NB4 (cell line): ENCODE measurements around the gene PAMR1.

Experiments
- POLR2A ChIP-seq: IDR thresholded peaks from 2 replicates; pipeline ENCODE4 v1.6.1; 2011; ENCODE audit warnings: mild to moderate bottlenecking; ENCODE audit not compliant: insufficient read length; ENCODE audit errors: extremely low read depth
- TF ChIP-seq, protein P1 (sequence below): IDR thresholded peaks from one replicate; pipeline ENCODE4 v1.5.1; 2012; ENCODE audit warnings: low read depth, low read length

DNA sequence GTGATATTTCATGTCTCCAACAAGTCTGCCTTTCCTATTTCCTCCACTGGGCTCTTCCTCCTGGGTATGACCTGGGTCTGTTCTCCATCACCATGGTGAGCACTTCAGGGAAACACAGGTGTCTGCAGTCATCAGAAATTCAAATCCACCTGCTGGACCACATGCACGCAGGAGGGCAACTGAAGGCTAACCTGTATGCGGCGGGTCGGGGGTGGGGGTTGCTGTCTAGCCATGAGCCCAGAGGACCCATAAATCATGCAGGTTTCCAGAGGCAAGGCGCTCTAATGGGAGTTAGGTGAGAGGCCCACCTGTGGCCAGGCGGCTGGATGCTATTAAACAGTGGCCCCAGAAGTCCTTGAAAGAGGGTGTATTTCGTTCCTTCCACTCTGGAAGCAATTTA, 11.1 kb upstream of the PAMR1 start:
- TF ChIP-seq, protein P1, sequence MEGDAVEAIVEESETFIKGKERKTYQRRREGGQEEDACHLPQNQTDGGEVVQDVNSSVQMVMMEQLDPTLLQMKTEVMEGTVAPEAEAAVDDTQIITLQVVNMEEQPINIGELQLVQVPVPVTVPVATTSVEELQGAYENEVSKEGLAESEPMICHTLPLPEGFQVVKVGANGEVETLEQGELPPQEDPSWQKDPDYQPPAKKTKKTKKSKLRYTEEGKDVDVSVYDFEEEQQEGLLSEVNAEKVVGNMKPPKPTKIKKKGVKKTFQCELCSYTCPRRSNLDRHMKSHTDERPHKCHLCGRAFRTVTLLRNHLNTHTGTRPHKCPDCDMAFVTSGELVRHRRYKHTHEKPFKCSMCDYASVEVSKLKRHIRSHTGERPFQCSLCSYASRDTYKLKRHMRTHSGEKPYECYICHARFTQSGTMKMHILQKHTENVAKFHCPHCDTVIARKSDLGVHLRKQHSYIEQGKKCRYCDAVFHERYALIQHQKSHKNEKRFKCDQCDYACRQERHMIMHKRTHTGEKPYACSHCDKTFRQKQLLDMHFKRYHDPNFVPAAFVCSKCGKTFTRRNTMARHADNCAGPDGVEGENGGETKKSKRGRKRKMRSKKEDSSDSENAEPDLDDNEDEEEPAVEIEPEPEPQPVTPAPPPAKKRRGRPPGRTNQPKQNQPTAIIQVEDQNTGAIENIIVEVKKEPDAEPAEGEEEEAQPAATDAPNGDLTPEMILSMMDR, result no peak
- no peak for TF ChIP-seq POLR2A
